PC-9 (cell line): ENCODE results near the gene GTF2I. TPM values are rescaled to one million over a fixed set of nuclear protein-coding genes. Genes with fewer than 3 reads are reported as not detected.
"Not testable (repeated sequence)": the region's sequence is repeated elsewhere in the genome, so short reads cannot be mapped to it uniquely, and the experiment has no call there.

ENCODE experiments used
- BruUV-seq: library from RNA; stranded (reverse); fragments of 400-500 nt; replicated peaks from 2 replicates; lab custom pipeline; 2021; lab: Mats Ljungman, UMichigan
- CTCF ChIA-PET: fragments of 300-600 bp; sonication (Branson Sonifier 250); formaldehyde crosslinking; loops from one replicate; lab custom pipeline; 2022; ENCODE audit warnings: antibody characterized with exemption; lab: Charles Lee
- POLR2A ChIA-PET: fragments of 300-600 bp; sonication (Branson Sonifier 250); formaldehyde crosslinking; loops from one replicate; lab custom pipeline; 2022; ENCODE audit warnings: antibody characterized with exemption; ENCODE audit not compliant: unreplicated experiment; lab: Charles Lee
- DNase-seq, 2 experiments: peaks; one replicate each; pipeline versions ENCODE4 v3.0.0 to v3.0.0-alpha.2; 2015 to 2022; ENCODE audit warnings: mixed read lengths in 1 of 2
- H2AFZ ChIP-seq: fragments of 200-600 bp; sonication (generic); 2 replicates; pipeline ENCODE4 v1.8.1; 2017; ENCODE audit warnings: antibody characterized with exemption
- H3F3A ChIP-seq: fragments of 200-600 bp; sonication (generic); 2 replicates; pipeline ENCODE4 v1.8.1; 2017; ENCODE audit warnings: antibody characterized with exemption, mild to moderate bottlenecking, low read depth; ENCODE audit not compliant: insufficient read depth
- H3K27ac ChIP-seq: fragments of 200-600 bp; sonication (generic); 2 replicates; pipeline ENCODE4 v1.6.1; 2016; ENCODE audit warnings: mixed run types
- H3K27me3 ChIP-seq: fragments of 200-600 bp; sonication (generic); 2 replicates; pipeline ENCODE4 v1.6.1; 2016; ENCODE audit warnings: low read depth, mixed run types; ENCODE audit not compliant: insufficient read depth
- H3K36me3 ChIP-seq: fragments of 200-600 bp; sonication (generic); 2 replicates; pipeline ENCODE4 v1.6.1; 2016; ENCODE audit warnings: low read depth, mixed run types
- H3K4me1 ChIP-seq: fragments of 200-600 bp; sonication (generic); replicated peaks from 2 replicates; pipeline ENCODE4 v1.6.1; 2016; ENCODE audit warnings: mixed run types; ENCODE audit not compliant: insufficient read depth
- H3K4me2 ChIP-seq: fragments of 200-600 bp; sonication (generic); 2 replicates; pipeline ENCODE4 v1.6.1; 2017; ENCODE audit warnings: mixed run types
- H3K4me3 ChIP-seq: fragments of 200-600 bp; sonication (generic); 2 replicates; pipeline ENCODE4 v1.6.1; 2016; ENCODE audit warnings: mixed run types
- H3K79me2 ChIP-seq: fragments of 200-600 bp; sonication (generic); 2 replicates; pipeline ENCODE4 v1.6.1; 2017; ENCODE audit warnings: low read depth, mixed run types
- H3K9me2 ChIP-seq: fragments of 200-600 bp; sonication (generic); 2 replicates; pipeline ENCODE4 v1.8.1; 2017; ENCODE audit warnings: mild to moderate bottlenecking; ENCODE audit not compliant: insufficient read depth
- H3K9me3 ChIP-seq: fragments of 200-600 bp; sonication (generic); 2 replicates; pipeline ENCODE4 v1.8.1; 2016; ENCODE audit warnings: low read depth; ENCODE audit not compliant: insufficient read depth
- H4K20me1 ChIP-seq: fragments of 200-600 bp; sonication (generic); 2 replicates; pipeline ENCODE4 v1.8.1; 2017; ENCODE audit not compliant: insufficient read depth
- intact Hi-C: fragments of 100-400 bp; cut with micrococcal nuclease; formaldehyde crosslinking; loops from one replicate; pipeline ENCODE4 v1.10.0; 2022; ENCODE audit not compliant: unreplicated experiment
- total RNA-seq: library from RNA; stranded (reverse); gene quantifications from 2 replicates; pipeline ENCODE4 v1.2.3, GENCODE V29; 2021

The GTF2I gene
- total RNA-seq, 1 experiment from 2014 or later = 364 TPM

- H4K20me1 ChIP-seq, intact Hi-C loops, H3K9me2 ChIP-seq, H3K9me3 ChIP-seq, H2AFZ ChIP-seq, H3K4me2 ChIP-seq, H3K36me3 ChIP-seq, H3F3A ChIP-seq, POLR2A ChIA-PET, H3K4me1 ChIP-seq, CTCF ChIA-PET, H3K4me3 ChIP-seq, H3K27me3 ChIP-seq, BruUV-seq, DNase-seq, H3K27ac ChIP-seq, H3K79me2 ChIP-seq: not testable (repeated sequence)
These were observed 109.5 kb downstream of the GTF2I start for GRCh38 chr7:74766991-74767390.

GRCh38 chr7:74770062-74770461 lies 112.5 kb downstream of the GTF2I start:
- POLR2A ChIA-PET, DNase-seq: not testable (repeated sequence)

GRCh38 chr7:74772093-74772492 lies 114.6 kb downstream of the GTF2I start:
- H3K36me3 ChIP-seq, H3K9me2 ChIP-seq, DNase-seq, H2AFZ ChIP-seq, H3K79me2 ChIP-seq, H3K4me2 ChIP-seq, H3K9me3 ChIP-seq, BruUV-seq, CTCF ChIA-PET, intact Hi-C loops, H3K27ac ChIP-seq, H3K27me3 ChIP-seq, H4K20me1 ChIP-seq, POLR2A ChIA-PET, H3K4me1 ChIP-seq, H3K4me3 ChIP-seq, H3F3A ChIP-seq: not testable (repeated sequence)

More at GRCh38 chr7:74770062-74770461, 112.5 kb downstream of the GTF2I start:
- CTCF ChIA-PET, H3F3A ChIP-seq, H4K20me1 ChIP-seq, H3K79me2 ChIP-seq, BruUV-seq, intact Hi-C loops, H3K4me1 ChIP-seq, H3K9me2 ChIP-seq, H3K4me3 ChIP-seq, H3K4me2 ChIP-seq, H3K27ac ChIP-seq, H3K27me3 ChIP-seq, H3K9me3 ChIP-seq, H2AFZ ChIP-seq, H3K36me3 ChIP-seq: not testable (repeated sequence)

GRCh38 chr7:74773760-74774750 lies 116.5 kb downstream of the GTF2I start, which contains the start of gene NCF1:
TSS of gene NCF1 (plus strand) at chr7:74774011. CDS start at chr7:74774032, 21 bp downstream.
- H4K20me1 ChIP-seq, H2AFZ ChIP-seq, H3K4me3 ChIP-seq, H3F3A ChIP-seq, BruUV-seq, H3K79me2 ChIP-seq, H3K27me3 ChIP-seq, DNase-seq, CTCF ChIA-PET, H3K27ac ChIP-seq, H3K9me2 ChIP-seq, H3K4me2 ChIP-seq, H3K4me1 ChIP-seq, POLR2A ChIA-PET, H3K9me3 ChIP-seq, intact Hi-C loops, H3K36me3 ChIP-seq: not testable (repeated sequence)

GRCh38 chr7:74775111-74775510 lies 117.6 kb downstream of the GTF2I start:
- H3K79me2 ChIP-seq, H3K4me2 ChIP-seq, DNase-seq, H3K4me1 ChIP-seq, H3K27me3 ChIP-seq, H3K9me2 ChIP-seq, H3K36me3 ChIP-seq, BruUV-seq, H4K20me1 ChIP-seq, H3F3A ChIP-seq, intact Hi-C loops, H3K9me3 ChIP-seq, H3K4me3 ChIP-seq, H3K27ac ChIP-seq, POLR2A ChIA-PET, H2AFZ ChIP-seq: not testable (repeated sequence)
- CTCF ChIA-PET = interaction anchor here (0.6 kb wide), 1 partner anchor 97 kb away, joined by 3 read pairs; no protein-coding TSS in a partner anchor

GRCh38 chr7:74779053-74779452 lies 121.5 kb downstream of the GTF2I start:
- H3K27me3 ChIP-seq, BruUV-seq, intact Hi-C loops: not testable (repeated sequence)

GRCh38 chr7:74781746-74782145 lies 124.2 kb downstream of the GTF2I start:
- not testable (repeated sequence) for H3K4me2 ChIP-seq, H3F3A ChIP-seq

More at GRCh38 chr7:74779053-74779452, 121.5 kb downstream of the GTF2I start:
- H3K9me3 ChIP-seq, H4K20me1 ChIP-seq, H3K4me1 ChIP-seq, H3K27ac ChIP-seq, DNase-seq, H3K4me2 ChIP-seq, H3K36me3 ChIP-seq, H2AFZ ChIP-seq, H3K79me2 ChIP-seq, H3K4me3 ChIP-seq, H3F3A ChIP-seq, CTCF ChIA-PET, POLR2A ChIA-PET, H3K9me2 ChIP-seq: not testable (repeated sequence)

More at GRCh38 chr7:74781746-74782145, 124.2 kb downstream of the GTF2I start:
- H3K9me3 ChIP-seq, H3K27me3 ChIP-seq, H3K36me3 ChIP-seq, H3K79me2 ChIP-seq, H4K20me1 ChIP-seq, intact Hi-C loops, H2AFZ ChIP-seq, H3K4me3 ChIP-seq, H3K4me1 ChIP-seq, DNase-seq, H3K9me2 ChIP-seq, CTCF ChIA-PET, H3K27ac ChIP-seq, BruUV-seq: not testable (repeated sequence)
- POLR2A ChIA-PET = interaction anchor here (0.6 kb wide), 1 partner anchor 220 kb away, joined by 3 read pairs; no protein-coding TSS in a partner anchor
